ENCODE data around the gene CRLF1.
A peak's percentile ranks its signal among the peaks of the same experiment; 100 is the strongest.
"Not testable (repeated sequence)": the region's sequence is repeated elsewhere in the genome, so short reads cannot be mapped to it uniquely, and the experiment has no call there.

CRLF1 gene

GRCh38 chr19:18592732-18593131 is 13.9 kb downstream of the CRLF1 start:
- DNase-seq (ENCODE audit: low spot score) = not testable (repeated sequence)

- no peak for DNase-seq (ENCODE audit: low spot score)
Observed at GRCh38 chr19:18591735-18592385, 14.7 kb downstream of the CRLF1 start.

- DNase-seq (ENCODE audit: low spot score) = no peak
Observed at GRCh38 chr19:18590273-18591272, 16.0 kb downstream of the CRLF1 start.

- DNase-seq (ENCODE audit: low spot score) = no peak
Observed at GRCh38 chr19:18589380-18590272, 17.0 kb downstream of the CRLF1 start.

- peak; percentile 70 for DNase-seq (ENCODE audit: low spot score)
Observed at GRCh38 chr19:18588611-18589379, 17.8 kb downstream of the CRLF1 start, which contains the start of gene REX1BD. REX1BD (plus strand) TSS chr19:18588798; CDS start chr19:18588802, 4 bp downstream.

GRCh38 chr19:18587962-18588610 is 18.5 kb downstream of the CRLF1 start:
- no peak for DNase-seq (ENCODE audit: low spot score)

- DNase-seq (ENCODE audit: low spot score) = no peak
Observed at GRCh38 chr19:18587561-18587960, 19.0 kb downstream of the CRLF1 start.

GRCh38 chr19:18586306-18586705 is 20.3 kb downstream of the CRLF1 start:
- DNase-seq (ENCODE audit: low spot score) = no peak

- DNase-seq (ENCODE audit: low spot score) = no peak
Observed at GRCh38 chr19:18580311-18580710, 26.3 kb downstream of the CRLF1 start.

GRCh38 chr19:18577365-18577914 is 29.2 kb downstream of the CRLF1 start:
- DNase-seq (ENCODE audit: low spot score) = no peak

- DNase-seq (ENCODE audit: low spot score) = no peak
Observed at GRCh38 chr19:18576383-18576782, 30.2 kb downstream of the CRLF1 start.

- DNase-seq (ENCODE audit: low spot score) = no peak
Observed at GRCh38 chr19:18574691-18575291, 31.8 kb downstream of the CRLF1 start.

- DNase-seq (ENCODE audit: low spot score) = peak; percentile 97
Observed at GRCh38 chr19:18571564-18572344, 34.8 kb downstream of the CRLF1 start, which contains the start of gene UBA52. UBA52 (plus strand) TSS chr19:18571857; CDS start chr19:18573301, 1,444 bp downstream.

GRCh38 chr19:18568367-18568766 is 38.2 kb downstream of the CRLF1 start:
- no peak for DNase-seq (ENCODE audit: low spot score)

GRCh38 chr19:18566953-18567352 is 39.6 kb downstream of the CRLF1 start:
- no peak for DNase-seq (ENCODE audit: low spot score)

GRCh38 chr19:18562086-18562485 is 44.5 kb downstream of the CRLF1 start:
- DNase-seq (ENCODE audit: low spot score) = peak; percentile 62

GRCh38 chr19:18559685-18560084 is 46.9 kb downstream of the CRLF1 start:
- DNase-seq (ENCODE audit: low spot score) = no peak

GRCh38 chr19:18558604-18559003 is 48.0 kb downstream of the CRLF1 start:
- DNase-seq (ENCODE audit: low spot score) = no peak

GRCh38 chr19:18558202-18558555 is 48.4 kb downstream of the CRLF1 start:
- no peak for DNase-seq (ENCODE audit: low spot score)

Measured in kidney capillary endothelial cell (primary cell).